Stomach (tissue), 4 donors: ENCODE data around the gene CNTF.

ENCODE experiments used
- CTCF ChIP-seq, 7 experiments: fragments of 450-650 bp in 4 of 7; fragments of 200-600 bp in 3 of 7; sonication (generic) in 3 of 7; IDR thresholded peaks; one replicate each; pipeline ENCODE4 v1.5.1; 2016 to 2019; ENCODE audit warnings: antibody characterized with exemption in 7 of 7, control low read depth in 2 of 7, mild to moderate bottlenecking in 1 of 7
- EP300 ChIP-seq: sonication (generic); formaldehyde crosslinking; IDR thresholded peaks from one replicate; pipeline ENCODE4 v1.6.1; 2017; ENCODE audit warnings: antibody characterized with exemption
- POLR2A ChIP-seq, 4 donors: fragments of 450-650 bp; IDR thresholded peaks; one replicate each; pipeline ENCODE4 v1.6.1; 2016; ENCODE audit warnings: antibody characterized with exemption in 4 of 4, control low read depth in 2 of 4, mild to moderate bottlenecking in 1 of 4, moderate library complexity in 1 of 4
- POLR2AphosphoS5 ChIP-seq, 3 donors: sonication (generic); formaldehyde crosslinking; IDR thresholded peaks; one replicate each; pipeline ENCODE4 v1.6.1; 2016; ENCODE audit warnings: antibody characterized with exemption in 3 of 3

- TF ChIP-seq CTCF (IDR thresholded peaks at IDR 0.05) = no peak
- no peak for TF ChIP-seq POLR2A (IDR thresholded peaks at IDR 0.05)
- TF ChIP-seq EP300 = no peak
- TF ChIP-seq POLR2AphosphoS5 (IDR thresholded peaks at IDR 0.05) = no peak
Measured at GRCh38 chr11:58636587-58636986, 14.1 kb downstream of the CNTF start.
